ENCODE data around the gene MNT. TPM values are rescaled to one million over a fixed set of nuclear protein-coding genes. Genes with fewer than 3 reads are reported as not detected.

The MNT gene
- total RNA-seq, 1 donor from 2014 or later, result 29.4 TPM

- Mint-ChIP-seq H3K27me3 (ENCODE audit: low read depth) (no peaks in the 10 kb centered on the region), H3K27ac (ENCODE audit: unreplicated experiment) (no peak overlapping the region), H3K4me1 (ENCODE audit: low read depth) (no peaks in the 10 kb centered on the region), H3K9me3 (ENCODE audit: low read depth) (no peaks in the 10 kb centered on the region), H3K4me3 (ENCODE audit: unreplicated experiment) (no peak overlapping the region), H3K36me3 (ENCODE audit: low read depth) (peaks cover 22% of the 10 kb centered on the region)
- no peak for TF ChIP-seq CTCF (IDR thresholded peaks at IDR 0.05)
- no peak for DNase-seq (ENCODE audit: low spot score)
Measured at GRCh38 chr17:2435862-2436261, 35.0 kb upstream of the MNT start.

- no peak for TF ChIP-seq CTCF (IDR thresholded peaks at IDR 0.05)
- Mint-ChIP-seq H3K27ac (ENCODE audit: unreplicated experiment) (no peak overlapping the region), H3K36me3 (ENCODE audit: low read depth) (peaks cover 22% of the 10 kb centered on the region), H3K9me3 (ENCODE audit: low read depth) (no peaks in the 10 kb centered on the region), H3K4me3 (ENCODE audit: unreplicated experiment) (no peak overlapping the region), H3K27me3 (ENCODE audit: low read depth) (no peaks in the 10 kb centered on the region), H3K4me1 (ENCODE audit: low read depth) (no peaks in the 10 kb centered on the region)
- no peak for DNase-seq (ENCODE audit: low spot score)
Measured at GRCh38 chr17:2435181-2435741, 34.4 kb upstream of the MNT start.

- H3K4me1 Mint-ChIP-seq (ENCODE audit: low read depth), result no peaks in the 10 kb centered on the region
- H3K36me3 Mint-ChIP-seq (ENCODE audit: low read depth), result peaks cover 17% of the 10 kb centered on the region
- DNase-seq (ENCODE audit: low spot score), result no peak
- no peaks in the 10 kb centered on the region for H3K9me3 Mint-ChIP-seq (ENCODE audit: low read depth)
- TF ChIP-seq CTCF (IDR thresholded peaks at IDR 0.05), result no peak
- no peak overlapping the region for H3K27ac Mint-ChIP-seq (ENCODE audit: unreplicated experiment)
- H3K27me3 Mint-ChIP-seq (ENCODE audit: low read depth), result no peaks in the 10 kb centered on the region
- no peak overlapping the region for H3K4me3 Mint-ChIP-seq (ENCODE audit: unreplicated experiment)
Measured at GRCh38 chr17:2433696-2434095, 32.8 kb upstream of the MNT start.

GRCh38 chr17:2427910-2428309 lies 27.1 kb upstream of the MNT start:
- no peaks in the 10 kb centered on the region for H3K4me1 Mint-ChIP-seq (ENCODE audit: low read depth)
- H3K27ac Mint-ChIP-seq (ENCODE audit: unreplicated experiment), result no peak overlapping the region
- H3K36me3 Mint-ChIP-seq (ENCODE audit: low read depth), result peaks cover 6% of the 10 kb centered on the region
- no peaks in the 10 kb centered on the region for H3K27me3 Mint-ChIP-seq (ENCODE audit: low read depth)
- no peak for TF ChIP-seq CTCF (IDR thresholded peaks at IDR 0.05)
- no peaks in the 10 kb centered on the region for H3K9me3 Mint-ChIP-seq (ENCODE audit: low read depth)
- no peak overlapping the region for H3K4me3 Mint-ChIP-seq (ENCODE audit: unreplicated experiment)
- no peak for DNase-seq (ENCODE audit: low spot score)

- DNase-seq (ENCODE audit: low spot score), result no peak
- H3K4me1 Mint-ChIP-seq (ENCODE audit: low read depth), result no peaks in the 10 kb centered on the region
- no peaks in the 10 kb centered on the region for H3K27me3 Mint-ChIP-seq (ENCODE audit: low read depth)
- no peak for TF ChIP-seq CTCF (IDR thresholded peaks at IDR 0.05)
- H3K27ac Mint-ChIP-seq (ENCODE audit: unreplicated experiment), result no peak overlapping the region
- H3K4me3 Mint-ChIP-seq (ENCODE audit: unreplicated experiment), result no peak overlapping the region
- no peaks in the 10 kb centered on the region for H3K9me3 Mint-ChIP-seq (ENCODE audit: low read depth)
- H3K36me3 Mint-ChIP-seq (ENCODE audit: low read depth), result peaks cover 4% of the 10 kb centered on the region
Measured at GRCh38 chr17:2427215-2427614, 26.4 kb upstream of the MNT start.

All from chondrocyte (in vitro differentiated cells).